SK-N-MC (cell line): ENCODE results near the gene UBAC2.

Experiments used
- DNase-seq: peaks from one replicate; pipeline ENCODE4 v3.0.0-alpha.2; 2011; ENCODE audit warnings: low read depth, low spot score
- H3K27ac ChIP-seq: fragments of 200-600 bp; sonication (generic); 2 replicates; pipeline ENCODE4 v1.5.1; 2016; ENCODE audit warnings: mixed run types
- H3K36me3 ChIP-seq: fragments of 200-600 bp; sonication (generic); 2 replicates; pipeline ENCODE4 v1.6.1; 2017; ENCODE audit warnings: antibody characterized with exemption, low read length, mixed read lengths; ENCODE audit not compliant: insufficient read depth
- H3K4me3 ChIP-seq: fragments of 200-600 bp; sonication (generic); 2 replicates; pipeline ENCODE4 v1.5.1; 2016
- H3K9ac ChIP-seq: fragments of 200-600 bp; sonication (generic); 2 replicates; pipeline ENCODE4 v1.8.0; 2017; ENCODE audit warnings: mixed run types, mixed read lengths; ENCODE audit not compliant: insufficient read length
- H3K9me3 ChIP-seq: fragments of 200-600 bp; sonication (generic); 2 replicates; pipeline ENCODE4 v1.6.1; 2017; ENCODE audit warnings: low read depth, mild to moderate bottlenecking, antibody characterized with exemption, low read length, moderate library complexity, mixed read lengths
- EZH2 ChIP-seq: fragments of 200-600 bp; sonication (generic); IDR thresholded peaks from one replicate; pipeline ENCODE4 v1.6.1; 2017; ENCODE audit warnings: antibody characterized with exemption
- FOXP2 ChIP-seq: optimal IDR thresholded peaks from 2 replicates; pipeline ENCODE3; 2011; ENCODE audit warnings: mild to moderate bottlenecking, moderate library complexity; ENCODE audit not compliant: insufficient read depth; ENCODE audit errors: extremely low read length, control extremely low read depth
- POLR2AphosphoS5 ChIP-seq: IDR thresholded peaks from 2 replicates; pipeline ENCODE4 v1.6.1; 2012; ENCODE audit warnings: mild to moderate bottlenecking, low read depth, low read length, borderline replicate concordance

UBAC2 gene

DNA sequence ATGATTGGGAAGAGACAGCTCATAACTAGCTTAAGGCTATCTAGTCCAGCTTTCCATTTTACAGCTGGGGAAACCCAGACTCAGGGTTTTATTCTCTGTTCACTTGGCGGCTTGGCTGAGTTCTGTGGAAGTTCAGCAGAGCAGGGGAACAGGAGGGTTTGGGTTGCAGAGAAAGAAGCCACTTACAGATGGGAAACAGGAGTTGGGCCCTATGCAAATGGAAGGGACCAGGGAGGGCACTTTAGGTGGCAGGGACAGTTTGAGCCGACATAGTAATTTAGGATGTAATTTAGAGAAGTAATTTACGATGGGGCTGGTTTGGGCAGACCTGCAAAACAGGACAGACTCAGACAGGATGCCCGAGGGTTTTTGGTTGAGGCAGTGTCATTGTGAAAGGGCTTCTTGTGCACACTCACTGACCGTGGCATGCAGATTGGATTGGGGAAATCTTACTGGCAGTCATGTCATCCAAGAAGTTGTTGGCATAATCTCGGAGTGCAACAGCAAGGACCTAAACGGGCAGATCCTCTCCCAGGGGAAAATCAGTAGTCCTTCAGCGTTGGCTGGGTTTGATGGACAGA, 153.8 kb downstream of the UBAC2 start:
- Histone ChIP-seq H3K9ac (no peak overlapping the region), H3K36me3 (peaks cover 4% of the 10 kb centered on the region; the same call in 1 of the 2 replicates), H3K9me3 (no peaks in the 10 kb centered on the region), H3K27ac (no peak overlapping the region), H3K4me3 (no peak overlapping the region)
- no peak for DNase-seq
- TF ChIP-seq POLR2AphosphoS5: no peak
- TF ChIP-seq EZH2: no peak
- no peak for TF ChIP-seq FOXP2

DNA sequence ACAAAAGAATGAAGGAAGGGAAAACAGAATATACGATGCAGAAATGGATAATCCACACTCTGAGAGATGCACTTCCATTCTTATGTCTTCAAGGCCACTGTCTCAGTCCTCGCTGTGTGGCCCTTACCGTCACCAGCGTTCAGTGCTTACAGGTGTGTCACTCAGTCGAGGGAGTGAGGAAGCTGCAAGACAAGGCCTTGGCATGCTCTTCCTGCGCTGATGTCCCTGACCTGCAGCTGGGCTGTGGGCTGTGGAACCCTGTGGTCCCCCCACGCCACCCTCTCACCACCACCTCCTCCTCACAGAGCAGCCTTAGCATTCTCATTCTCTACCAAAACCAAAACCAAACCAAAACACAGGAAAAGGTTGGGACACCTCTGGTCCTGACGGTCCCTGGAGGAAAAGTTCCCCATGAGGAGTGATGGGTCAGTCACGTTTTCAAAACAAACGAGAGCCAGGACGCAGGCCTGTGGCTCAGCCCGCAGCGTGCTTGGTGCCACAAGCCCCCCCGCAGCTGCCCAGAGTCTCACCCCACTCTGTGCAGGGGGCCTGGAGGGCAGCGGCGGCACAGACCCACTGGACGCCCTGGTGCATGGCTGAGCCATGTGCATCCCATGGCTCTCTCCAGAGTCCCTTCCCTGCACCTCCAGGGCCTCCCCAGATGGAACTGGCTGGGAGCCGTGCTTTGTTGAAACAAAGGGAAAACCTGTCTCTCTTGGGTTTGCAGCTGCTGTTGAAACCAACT, 154.8 kb downstream of the UBAC2 start:
- TF ChIP-seq FOXP2 (no peak), EZH2 (no peak), POLR2AphosphoS5 (no peak)
- Histone ChIP-seq H3K27ac (no peak overlapping the region), H3K4me3 (no peak overlapping the region), H3K9me3 (no peaks in the 10 kb centered on the region), H3K9ac (no peak overlapping the region), H3K36me3 (peaks cover 4% of the 10 kb centered on the region; the same call in 1 of the 2 replicates)
- DNase-seq: no peak

GRCh38 chr13:99356012-99356261, 155.3 kb downstream of the UBAC2 start:
- TF ChIP-seq EZH2: no peak
- TF ChIP-seq POLR2AphosphoS5: no peak
- no peak for TF ChIP-seq FOXP2
- no peaks in the 10 kb centered on the region for H3K9me3 ChIP-seq
- H3K36me3 ChIP-seq: peaks cover 4% of the 10 kb centered on the region; the same call in 1 of the 2 replicates
- no peak overlapping the region for H3K9ac ChIP-seq
- DNase-seq: no peak
- no peak overlapping the region for H3K27ac ChIP-seq
- no peak overlapping the region for H3K4me3 ChIP-seq

DNA sequence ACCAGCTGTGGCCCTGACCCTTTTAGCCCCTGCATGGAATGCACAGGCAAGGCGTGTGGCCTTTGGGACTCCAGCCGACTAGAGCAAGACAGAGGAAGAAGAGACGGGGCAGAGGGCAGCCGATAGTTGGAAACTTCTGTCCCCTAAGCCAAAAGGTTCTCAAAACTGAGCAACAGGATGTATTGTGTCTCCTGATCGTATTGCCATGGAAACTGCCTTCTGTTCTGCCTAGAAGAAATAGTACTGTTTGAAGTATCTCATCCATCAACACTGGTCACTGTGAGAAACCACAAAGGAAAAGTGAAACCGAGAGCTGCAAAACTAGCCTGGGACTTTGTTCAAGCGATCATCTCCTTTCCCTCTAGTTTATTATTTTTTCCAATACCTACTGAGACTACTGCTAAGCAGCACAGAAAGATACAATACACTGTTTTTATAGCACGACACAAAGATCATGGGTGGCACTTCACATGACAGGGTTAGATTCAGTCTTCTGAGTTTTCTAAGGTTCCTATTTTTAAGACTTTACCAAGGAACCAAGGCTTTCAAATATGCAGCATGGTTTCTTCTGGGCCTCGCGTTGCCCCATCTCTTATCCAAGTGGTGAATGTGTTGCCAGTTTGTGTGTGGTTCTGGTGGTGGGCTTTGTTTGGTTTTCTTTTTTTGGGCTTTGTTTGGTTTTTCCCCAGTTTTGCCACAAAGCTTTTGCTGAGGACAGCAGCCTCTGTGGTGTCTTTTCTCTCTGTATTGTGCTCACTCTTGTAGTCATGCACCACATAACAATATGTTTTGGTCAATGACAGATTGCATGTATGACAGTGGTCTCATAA, 155.8 kb downstream of the UBAC2 start:
- no peak for DNase-seq
- Histone ChIP-seq H3K27ac (no peak overlapping the region), H3K9me3 (no peaks in the 10 kb centered on the region), H3K9ac (no peak overlapping the region), H3K4me3 (no peak overlapping the region), H3K36me3 (peaks cover 4% of the 10 kb centered on the region; the same call in 1 of the 2 replicates)
- no peak for TF ChIP-seq POLR2AphosphoS5
- no peak for TF ChIP-seq EZH2
- no peak for TF ChIP-seq FOXP2

DNA sequence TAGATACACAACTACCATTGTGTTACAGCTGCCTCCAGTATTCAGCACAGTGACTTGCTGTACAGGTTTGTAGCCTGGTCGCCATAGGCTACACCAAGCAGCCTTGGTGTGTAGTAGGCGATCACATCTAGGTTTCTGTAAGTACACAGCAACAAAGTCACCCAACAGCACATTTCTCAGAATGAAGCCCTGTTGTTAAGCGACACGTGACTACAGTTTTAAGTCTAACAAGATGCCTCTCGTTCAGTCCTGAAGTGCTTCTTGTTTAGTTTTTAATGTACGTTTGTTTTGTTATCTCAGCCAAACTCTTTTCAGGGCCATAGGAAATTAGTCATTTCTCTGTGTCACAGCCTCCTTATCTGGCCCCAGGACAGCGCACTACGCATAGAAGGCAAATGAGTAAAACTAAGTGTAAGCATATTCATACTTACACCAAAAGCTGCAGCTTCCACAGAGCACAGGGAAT, 156.5 kb downstream of the UBAC2 start:
- Histone ChIP-seq H3K4me3 (no peak overlapping the region), H3K36me3 (peaks cover 4% of the 10 kb centered on the region; the same call in 1 of the 2 replicates), H3K27ac (no peak overlapping the region), H3K9ac (no peak overlapping the region), H3K9me3 (no peaks in the 10 kb centered on the region)
- TF ChIP-seq EZH2 (no peak), POLR2AphosphoS5 (no peak), FOXP2 (no peak)
- DNase-seq: no peak

- no peak for TF ChIP-seq POLR2AphosphoS5
- TF ChIP-seq EZH2: no peak
- no peak for TF ChIP-seq FOXP2
- Histone ChIP-seq H3K9ac (no peak overlapping the region), H3K4me3 (no peak overlapping the region), H3K27ac (no peak overlapping the region), H3K9me3 (no peaks in the 10 kb centered on the region), H3K36me3 (peaks cover 4% of the 10 kb centered on the region; the same call in 1 of the 2 replicates)
- no peak for DNase-seq
Observed at GRCh38 chr13:99357941-99358340, 157.3 kb downstream of the UBAC2 start.

DNA sequence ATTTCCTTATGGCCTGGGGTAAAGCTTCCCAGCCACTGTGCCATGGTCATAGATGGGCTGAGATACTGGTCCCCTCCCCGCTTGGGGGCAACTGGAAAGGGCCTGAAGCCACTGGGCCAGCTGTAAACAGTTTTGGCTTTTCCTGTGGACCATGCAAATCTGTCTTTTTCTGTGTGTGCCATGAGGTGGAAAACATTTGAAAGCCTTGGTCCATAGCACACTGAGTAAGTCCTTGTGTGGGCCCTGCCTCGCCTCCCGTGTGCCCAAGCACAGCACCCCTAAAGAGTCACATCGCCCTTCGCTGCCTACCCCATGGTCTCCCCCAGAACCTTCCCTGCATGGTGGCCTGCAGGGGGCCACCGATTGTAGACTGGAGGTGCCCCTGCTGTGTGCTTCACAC, 158.9 kb downstream of the UBAC2 start:
- Histone ChIP-seq H3K9ac (no peak overlapping the region), H3K36me3 (peaks cover 4% of the 10 kb centered on the region; the same call in 1 of the 2 replicates), H3K27ac (no peak overlapping the region), H3K4me3 (no peak overlapping the region), H3K9me3 (no peaks in the 10 kb centered on the region)
- DNase-seq: no peak
- TF ChIP-seq FOXP2 (no peak), EZH2 (no peak), POLR2AphosphoS5 (no peak)

GRCh38 chr13:99360696-99361095, 160.0 kb downstream of the UBAC2 start:
- Histone ChIP-seq H3K36me3 (no peaks in the 10 kb centered on the region), H3K27ac (no peak overlapping the region), H3K9ac (no peak overlapping the region), H3K9me3 (no peaks in the 10 kb centered on the region), H3K4me3 (no peak overlapping the region)
- no peak for DNase-seq
- TF ChIP-seq POLR2AphosphoS5 (no peak), FOXP2 (no peak), EZH2 (no peak)
